Ascending aorta (tissue), 2 donors: ENCODE results near the gene NEDD8. TPM values are rescaled to one million over a fixed set of nuclear protein-coding genes. Genes with fewer than 3 reads are reported as not detected.
A peak's percentile ranks its signal among the peaks of the same experiment; 100 is the strongest.

Experiments used
- DNase-seq, 2 donors: peaks; one replicate each; pipeline ENCODE4 v3.0.0-alpha.2; 2019; ENCODE audit warnings: low spot score in 2 of 2
- H3K27ac ChIP-seq, 2 donors: fragments of 200-600 bp; sonication (generic); one replicate each; pipeline ENCODE4 v1.5.1; 2016 to 2017; ENCODE audit warnings: mild to moderate bottlenecking in 1 of 2
- H3K27me3 ChIP-seq: fragments of 200-600 bp; sonication (generic); one replicate; pipeline ENCODE4 v1.5.1; 2017
- H3K36me3 ChIP-seq, 2 donors: fragments of 200-600 bp; sonication (generic); one replicate each; pipeline ENCODE4 v1.5.1; 2016
- H3K4me1 ChIP-seq, 2 donors: fragments of 200-600 bp; sonication (generic); one replicate each; pipeline ENCODE4 v1.5.1; 2016 to 2017; ENCODE audit warnings: mild to moderate bottlenecking in 1 of 2
- H3K4me3 ChIP-seq, 2 donors: fragments of 200-600 bp; sonication (generic); one replicate each; pipeline ENCODE4 v1.5.1; 2016 to 2017; ENCODE audit warnings: mild to moderate bottlenecking in 1 of 2
- H3K9me3 ChIP-seq, 2 donors: fragments of 200-600 bp; sonication (generic); one replicate each; pipeline ENCODE4 v1.5.1; 2016
- intact Hi-C: fragments of 100-400 bp; cut with DNase I; formaldehyde crosslinking; loops from one replicate; pipeline ENCODE4 v1.15.1; 2023
- total RNA-seq: library from RNA; depleted of rRNA; stranded (reverse); fragments of >200 nt; gene quantifications from one replicate; pipeline ENCODE4 v1.1.0, GENCODE V29; 2016
- TF ChIP-seq, protein P1 (sequence below), 3 experiments: fragments of 200-600 bp in 2 of 3; fragments of 450-650 bp in 1 of 3; sonication (generic) in 2 of 3; IDR thresholded peaks; one replicate each; pipeline ENCODE4 v1.5.1; 2016 to 2019; ENCODE audit warnings: antibody characterized with exemption in 3 of 3, mild to moderate bottlenecking in 1 of 3, moderate library complexity in 1 of 3

Gene NEDD8
- total RNA-seq, 1 donor from 2014 or later, result 72.8 TPM

DNA sequence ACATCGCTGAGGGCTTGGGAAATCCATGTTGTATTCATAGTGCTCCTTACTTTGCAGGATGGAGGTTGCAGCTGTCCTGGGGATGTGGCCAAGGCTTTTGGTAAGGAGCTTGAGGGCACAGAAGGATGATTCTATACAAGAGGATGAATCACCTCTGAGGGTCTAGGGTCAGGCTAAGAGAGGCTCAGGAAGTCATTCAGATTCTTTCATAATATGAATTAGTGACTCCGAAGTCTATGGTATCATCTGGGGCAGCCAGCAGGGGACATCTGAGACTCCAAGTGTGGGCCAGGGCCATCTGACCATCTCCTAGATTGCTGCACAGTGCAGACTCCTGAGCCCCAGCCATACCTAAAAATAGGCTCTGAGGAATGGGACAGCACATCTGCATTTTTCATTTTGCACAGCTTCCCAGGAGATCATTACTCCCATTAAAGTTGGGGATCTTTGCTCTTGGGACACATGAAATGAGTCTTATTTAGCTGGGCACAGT, 5.3 kb upstream of the NEDD8 start:
- H3K4me1 ChIP-seq, result peaks cover 21 to 39% of the 10 kb centered on the region in 2 donors
- TF ChIP-seq, protein P1, sequence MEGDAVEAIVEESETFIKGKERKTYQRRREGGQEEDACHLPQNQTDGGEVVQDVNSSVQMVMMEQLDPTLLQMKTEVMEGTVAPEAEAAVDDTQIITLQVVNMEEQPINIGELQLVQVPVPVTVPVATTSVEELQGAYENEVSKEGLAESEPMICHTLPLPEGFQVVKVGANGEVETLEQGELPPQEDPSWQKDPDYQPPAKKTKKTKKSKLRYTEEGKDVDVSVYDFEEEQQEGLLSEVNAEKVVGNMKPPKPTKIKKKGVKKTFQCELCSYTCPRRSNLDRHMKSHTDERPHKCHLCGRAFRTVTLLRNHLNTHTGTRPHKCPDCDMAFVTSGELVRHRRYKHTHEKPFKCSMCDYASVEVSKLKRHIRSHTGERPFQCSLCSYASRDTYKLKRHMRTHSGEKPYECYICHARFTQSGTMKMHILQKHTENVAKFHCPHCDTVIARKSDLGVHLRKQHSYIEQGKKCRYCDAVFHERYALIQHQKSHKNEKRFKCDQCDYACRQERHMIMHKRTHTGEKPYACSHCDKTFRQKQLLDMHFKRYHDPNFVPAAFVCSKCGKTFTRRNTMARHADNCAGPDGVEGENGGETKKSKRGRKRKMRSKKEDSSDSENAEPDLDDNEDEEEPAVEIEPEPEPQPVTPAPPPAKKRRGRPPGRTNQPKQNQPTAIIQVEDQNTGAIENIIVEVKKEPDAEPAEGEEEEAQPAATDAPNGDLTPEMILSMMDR (IDR thresholded peaks at IDR 0.05), result no peak
- H3K4me3 ChIP-seq, result no peak overlapping the region
- no peak overlapping the region for H3K27ac ChIP-seq
- peak in 1 of 2 donors; percentile 53 for DNase-seq
- H3K36me3 ChIP-seq, result peaks cover 35 to 64% of the 10 kb centered on the region in 2 donors
- H3K9me3 ChIP-seq, result no peaks in the 10 kb centered on the region
- intact Hi-C loops, result no loop called here
- H3K27me3 ChIP-seq, result no peaks in the 10 kb centered on the region

DNA sequence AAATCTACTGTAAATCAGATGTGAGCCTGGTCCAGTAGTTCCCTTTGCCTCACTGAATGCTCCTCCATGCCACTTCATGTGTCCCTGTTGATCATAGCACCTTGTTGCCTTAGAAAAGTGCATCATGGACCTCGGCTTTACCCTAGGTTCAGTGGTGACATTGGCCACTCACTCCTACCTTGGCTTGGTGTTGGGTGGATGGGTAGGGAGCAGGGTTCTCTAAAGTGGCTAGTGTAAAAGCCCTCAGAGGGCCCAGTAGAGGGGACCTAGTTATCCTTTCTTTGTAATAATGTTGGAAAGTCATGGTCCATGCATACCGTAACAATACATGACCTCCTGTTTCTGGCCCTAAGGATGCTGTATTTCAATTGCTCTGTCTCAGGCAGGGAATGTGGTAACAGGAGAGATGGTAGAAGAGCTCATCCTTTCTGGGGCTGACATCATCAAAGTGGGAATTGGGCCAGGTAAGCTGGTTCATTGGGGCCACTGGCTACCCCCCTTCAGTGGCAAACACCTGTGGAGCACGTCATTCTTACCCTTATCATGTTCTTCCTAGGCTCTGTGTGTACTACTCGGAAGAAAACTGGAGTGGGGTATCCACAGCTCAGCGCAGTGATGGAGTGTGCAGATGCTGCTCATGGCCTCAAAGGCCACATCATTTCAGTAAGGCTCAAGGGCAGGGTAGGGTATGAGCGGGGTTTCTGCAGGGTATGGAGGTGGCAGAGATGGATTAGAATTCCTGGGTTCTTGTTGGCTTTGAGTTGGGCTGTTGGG, 4.7 kb upstream of the NEDD8 start:
- peaks cover 21 to 39% of the 10 kb centered on the region in 2 donors for H3K4me1 ChIP-seq
- TF ChIP-seq, protein P1 (IDR thresholded peaks at IDR 0.05), result no peak
- H3K4me3 ChIP-seq, result no peak overlapping the region
- no peak overlapping the region for H3K27ac ChIP-seq
- DNase-seq, result peak in 1 of 2 donors; percentile 41
- no peaks in the 10 kb centered on the region for H3K27me3 ChIP-seq
- H3K36me3 ChIP-seq, result peaks cover 35 to 64% of the 10 kb centered on the region in 2 donors
- intact Hi-C loops, result no loop called here
- H3K9me3 ChIP-seq, result no peaks in the 10 kb centered on the region

DNA sequence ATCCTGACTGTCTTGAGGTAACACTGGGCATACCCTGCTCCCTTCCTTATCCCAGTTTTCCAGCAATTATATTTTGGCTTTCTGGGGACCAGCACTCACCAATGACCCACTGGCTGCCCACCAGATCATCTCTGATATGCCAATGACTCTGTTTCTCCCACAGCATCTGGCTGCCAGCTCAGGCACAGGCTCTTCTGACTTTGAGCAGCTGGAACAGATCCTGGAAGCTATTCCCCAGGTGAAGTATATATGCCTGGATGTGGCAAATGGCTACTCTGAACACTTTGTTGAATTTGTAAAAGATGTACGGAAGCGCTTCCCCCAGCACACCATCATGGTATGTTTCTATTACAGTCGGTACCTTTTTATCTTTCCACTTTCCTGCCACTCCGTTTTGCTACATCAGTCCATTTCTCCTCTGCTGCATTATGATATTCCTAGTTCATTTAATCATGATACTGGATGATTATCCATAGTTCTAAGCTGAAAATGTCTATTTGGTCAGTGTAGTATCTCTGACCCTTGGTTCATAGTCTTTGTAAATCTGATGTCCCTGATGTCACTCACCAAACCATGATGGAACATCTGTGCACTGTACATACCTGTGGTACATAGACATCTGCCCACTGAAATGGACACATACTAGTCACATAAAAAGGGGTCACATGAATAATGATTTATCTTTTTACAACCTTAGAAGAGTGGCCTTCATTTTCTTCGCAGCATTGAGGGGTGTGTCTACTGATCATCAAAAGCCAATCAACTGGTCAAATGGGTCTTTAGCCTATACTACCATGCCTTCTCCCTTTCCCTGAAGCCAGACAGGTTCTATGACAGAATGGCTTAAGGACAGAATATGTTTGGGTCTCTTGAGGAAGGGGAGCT, 3.9 kb upstream of the NEDD8 start:
- Histone ChIP-seq H3K9me3 (no peaks in the 10 kb centered on the region), H3K27me3 (no peaks in the 10 kb centered on the region), H3K4me1 (peaks cover 18 to 36% of the 10 kb centered on the region in 2 donors), H3K27ac (no peak overlapping the region), H3K4me3 (no peak overlapping the region), H3K36me3 (peaks cover 35 to 64% of the 10 kb centered on the region in 2 donors)
- TF ChIP-seq, protein P1 (IDR thresholded peaks at IDR 0.05), result no peak
- intact Hi-C loops, result no loop called here
- peak in 1 of 2 donors; percentile 28 for DNase-seq

DNA sequence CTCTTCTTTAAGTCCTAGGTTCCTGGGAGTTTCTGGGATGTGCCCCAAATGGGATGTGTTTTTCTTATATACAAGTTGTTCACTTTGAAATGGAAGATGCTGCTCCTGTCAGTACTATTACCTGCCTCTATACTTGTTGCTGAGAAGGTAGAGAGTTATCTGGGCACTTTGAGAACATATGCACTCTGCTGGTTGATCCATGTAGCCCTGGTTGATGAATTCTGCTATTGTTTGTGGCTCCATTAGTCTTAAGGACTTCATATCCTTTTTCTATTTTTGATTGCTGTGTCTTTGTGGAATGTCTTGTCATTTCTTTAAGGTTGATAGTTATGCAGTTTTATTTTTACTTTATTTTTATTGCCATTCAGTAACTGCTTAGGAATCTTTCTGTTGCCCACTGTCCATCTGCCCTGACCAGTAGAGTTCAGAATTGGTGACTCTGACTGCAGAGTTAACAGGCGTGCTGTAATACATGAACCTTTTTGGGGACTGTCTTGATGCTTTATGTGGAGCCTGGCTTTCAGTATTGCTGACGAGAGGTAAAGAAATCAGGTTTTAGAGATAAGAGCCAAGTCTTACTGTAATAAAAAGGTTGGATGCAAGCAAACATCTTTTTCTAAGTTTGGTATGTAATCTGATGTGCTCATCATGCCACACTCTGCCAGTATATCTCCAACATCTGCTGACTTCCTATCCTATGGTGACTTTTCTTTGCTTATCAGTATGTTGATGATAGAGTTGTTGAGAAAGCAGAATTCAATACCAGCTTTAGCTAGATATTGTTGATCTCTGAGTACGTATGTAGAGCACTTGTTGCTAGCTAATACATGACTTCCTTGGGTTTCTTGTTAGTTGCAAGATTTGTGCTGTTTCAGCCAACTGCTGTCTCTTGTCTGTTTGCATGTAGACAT, 2.2 kb upstream of the NEDD8 start:
- H3K36me3 ChIP-seq, result peaks cover 21 to 47% of the 10 kb centered on the region in 2 donors

More for the DNA sequence above, 2.2 kb upstream of the NEDD8 start:
- intact Hi-C loops, result loop anchor here (5.0 kb wide), 2 partner anchors 38 to 87 kb away; partner anchors contain the start of genes PSME2, RABGGTA and RNF31
- Histone ChIP-seq H3K4me3 (no peak overlapping the region), H3K4me1 (peaks cover 10 to 25% of the 10 kb centered on the region in 2 donors), H3K9me3 (no peaks in the 10 kb centered on the region), H3K27ac (peak overlapping the region; percentile 5 to 89), H3K27me3 (no peaks in the 10 kb centered on the region)
- TF ChIP-seq, protein P1 (IDR thresholded peaks at IDR 0.05), result no peak
- peak in 1 of 2 donors; percentile 11 for DNase-seq
